Endodermal cell (in vitro differentiated cells): Measurements from ENCODE around the gene CFAP20. TPM values are rescaled to one million over a fixed set of nuclear protein-coding genes. Genes with fewer than 3 reads are reported as not detected.

ENCODE experiments used
- DNase-seq: peaks from one replicate; pipeline ENCODE4 v3.0.0-alpha.2; 2017
- H3K27ac ChIP-seq: 2 replicates; pipeline ENCODE4 v1.5.1; 2013; ENCODE audit warnings: mild to moderate bottlenecking, low read depth, low read length, moderate library complexity
- H3K27me3 ChIP-seq: 2 replicates; pipeline ENCODE4 v1.6.1; 2013; ENCODE audit warnings: mild to moderate bottlenecking, low read length, moderate library complexity; ENCODE audit not compliant: insufficient read depth, control insufficient read depth, poor library complexity, severe bottlenecking
- H3K36me3 ChIP-seq: 2 replicates; pipeline ENCODE4 v1.7.0; 2013; ENCODE audit warnings: mild to moderate bottlenecking, low read length, moderate library complexity; ENCODE audit not compliant: control insufficient read depth, insufficient read depth
- H3K4me1 ChIP-seq: one replicate; pipeline ENCODE4 v1.7.0; 2013; ENCODE audit warnings: low read length; ENCODE audit not compliant: control insufficient read depth, insufficient read depth
- H3K4me3 ChIP-seq: 2 replicates; pipeline ENCODE4 v1.5.1; 2013; ENCODE audit warnings: mild to moderate bottlenecking, low read length, moderate library complexity
- H3K9ac ChIP-seq: 2 replicates; pipeline ENCODE4 v1.6.1; 2013; ENCODE audit warnings: mild to moderate bottlenecking, low read length, moderate library complexity; ENCODE audit not compliant: poor library complexity, severe bottlenecking; ENCODE audit errors: extremely low read depth
- H3K9me3 ChIP-seq: 2 replicates; pipeline ENCODE4 v1.6.1; 2013; ENCODE audit warnings: mild to moderate bottlenecking, low read length, moderate library complexity; ENCODE audit not compliant: control insufficient read depth
- H3K27ac Mint-ChIP-seq: 2 replicates; pipeline ENCODE4 v1.8.0; 2020; ENCODE audit warnings: mixed read lengths
- H3K27me3 Mint-ChIP-seq: 2 replicates; pipeline ENCODE4 v1.8.0; 2021; ENCODE audit warnings: mild to moderate bottlenecking, mixed read lengths; ENCODE audit not compliant: insufficient read depth
- H3K36me3 Mint-ChIP-seq: 2 replicates; pipeline ENCODE4 v1.8.0; 2020; ENCODE audit warnings: low read depth, mixed read lengths
- H3K4me1 Mint-ChIP-seq: 2 replicates; pipeline ENCODE4 v1.8.0; 2020; ENCODE audit warnings: mixed read lengths
- H3K4me3 Mint-ChIP-seq: 2 replicates; pipeline ENCODE4 v1.8.0; 2020; ENCODE audit warnings: mild to moderate bottlenecking, moderate library complexity, mixed read lengths
- H3K9me3 Mint-ChIP-seq: 2 replicates; pipeline ENCODE4 v1.8.0; 2020; ENCODE audit warnings: mild to moderate bottlenecking, mixed read lengths
- CTCF ChIP-seq: fragments of 200-600 bp; sonication (generic); conservative IDR thresholded peaks from 2 replicates; pipeline ENCODE4 v1.5.0; 2021; ENCODE audit warnings: antibody characterized with exemption, mild to moderate bottlenecking
- WGBS, 2 experiments: methylation state at CpG; one replicate each; pipeline versions ENCODE4 v1.1.5 to v1.1.7; 2013; ENCODE audit warnings: missing lambda C conversion rate in 2 of 2, mixed read lengths in 1 of 2; ENCODE audit not compliant: insufficient coverage in 1 of 2, insufficient read length in 1 of 2; 5-methylcytosine and 5-hydroxymethylcytosine counted together
- total RNA-seq, 2 donors: library from RNA; stranded (reverse); fragmentation: NEBNext Ultra II Directional in 1 of 2; extraction: Animal tissue kit (Norgen Biotek cat#: 25700) in 1 of 2; gene quantifications; 2 replicates in 1 of 2; 3 replicates in 1 of 2; pipeline ENCODE4 v1.2.1, GENCODE V29; 2021

The CFAP20 gene
- total RNA-seq, 2 donors from 2014 or later, result 55.2 to 57.2 TPM

- Mint-ChIP-seq H3K4me1 (no peaks in the 10 kb centered on the region), H3K9me3 (no peaks in the 10 kb centered on the region), H3K36me3 (peaks cover 8% of the 10 kb centered on the region), H3K27ac (no peak overlapping the region), H3K4me3 (no peak overlapping the region), H3K27me3 (no peaks in the 10 kb centered on the region)
- Histone ChIP-seq H3K4me3 (no peak overlapping the region), H3K27ac (no peak overlapping the region), H3K4me1 (no peaks in the 10 kb centered on the region), H3K27me3 (no peaks in the 10 kb centered on the region), H3K36me3 (peaks cover 4% of the 10 kb centered on the region), H3K9ac (no peak overlapping the region), H3K9me3 (no peaks in the 10 kb centered on the region)
- TF ChIP-seq CTCF, result no peak
- DNase-seq, result no peak
- 91 to 100% methylated on average over 2 of the region's 2 CpGs for WGBS, 2 experiments
These were observed 25.2 kb upstream of the CFAP20 start for GRCh38 chr16:58154345-58154744.

- Histone ChIP-seq H3K9ac (no peak overlapping the region), H3K27ac (no peak overlapping the region), H3K4me1 (no peaks in the 10 kb centered on the region), H3K27me3 (no peaks in the 10 kb centered on the region), H3K36me3 (no peaks in the 10 kb centered on the region), H3K4me3 (no peak overlapping the region), H3K9me3 (no peaks in the 10 kb centered on the region)
- no peak for TF ChIP-seq CTCF
- 85 to 90% methylated on average over 3 to 8 of the region's 8 CpGs for WGBS, 2 experiments
- Mint-ChIP-seq H3K36me3 (no peaks in the 10 kb centered on the region), H3K9me3 (no peaks in the 10 kb centered on the region), H3K27ac (no peak overlapping the region), H3K27me3 (no peaks in the 10 kb centered on the region), H3K4me3 (no peak overlapping the region), H3K4me1 (no peaks in the 10 kb centered on the region)
- no peak for DNase-seq
These were observed 23.2 kb upstream of the CFAP20 start for GRCh38 chr16:58152246-58152868.

GRCh38 chr16:58148526-58148925 lies 19.3 kb upstream of the CFAP20 start:
- peak; percentile 52 for DNase-seq
- Histone ChIP-seq H3K27ac (no peak overlapping the region), H3K4me1 (no peaks in the 10 kb centered on the region), H3K9me3 (no peaks in the 10 kb centered on the region), H3K36me3 (no peaks in the 10 kb centered on the region), H3K4me3 (no peak overlapping the region), H3K27me3 (no peaks in the 10 kb centered on the region), H3K9ac (no peak overlapping the region)
- Mint-ChIP-seq H3K4me3 (no peak overlapping the region), H3K4me1 (no peaks in the 10 kb centered on the region), H3K36me3 (no peaks in the 10 kb centered on the region), H3K9me3 (no peaks in the 10 kb centered on the region), H3K27me3 (peaks cover 8% of the 10 kb centered on the region), H3K27ac (no peak overlapping the region)
- 84 to 91% methylated on average over 1 of the region's 1 CpG for WGBS, 2 experiments
- no peak for TF ChIP-seq CTCF
